Epithelial cell of proximal tubule (primary cell): ENCODE data around the gene DLG5. TPM values are rescaled to one million over a fixed set of nuclear protein-coding genes. Genes with fewer than 3 reads are reported as not detected.

ENCODE experiments used
- DNase-seq: peaks from one replicate; pipeline ENCODE4 v3.0.0-alpha.2; 2011; ENCODE audit warnings: low read depth
- H3K4me3 ChIP-seq: 2 replicates; pipeline ENCODE4 v1.5.1; 2011; ENCODE audit warnings: low read depth, mild to moderate bottlenecking, low read length
- total RNA-seq: library from RNA; depleted of rRNA; stranded (reverse); fragments of >200 nt; gene quantifications from 2 replicates; pipeline ENCODE4 v1.2.3, GENCODE V29; 2015
- TF ChIP-seq, protein P1 (sequence below): conservative IDR thresholded peaks from 2 replicates; pipeline ENCODE4 v1.5.1; 2012; ENCODE audit warnings: low read depth, mild to moderate bottlenecking, low read length

The DLG5 gene
- total RNA-seq, 1 donor from 2014 or later = 23.4 TPM

- H3K4me3 ChIP-seq = no peak overlapping the region
- no peak for DNase-seq
- TF ChIP-seq, protein P1, sequence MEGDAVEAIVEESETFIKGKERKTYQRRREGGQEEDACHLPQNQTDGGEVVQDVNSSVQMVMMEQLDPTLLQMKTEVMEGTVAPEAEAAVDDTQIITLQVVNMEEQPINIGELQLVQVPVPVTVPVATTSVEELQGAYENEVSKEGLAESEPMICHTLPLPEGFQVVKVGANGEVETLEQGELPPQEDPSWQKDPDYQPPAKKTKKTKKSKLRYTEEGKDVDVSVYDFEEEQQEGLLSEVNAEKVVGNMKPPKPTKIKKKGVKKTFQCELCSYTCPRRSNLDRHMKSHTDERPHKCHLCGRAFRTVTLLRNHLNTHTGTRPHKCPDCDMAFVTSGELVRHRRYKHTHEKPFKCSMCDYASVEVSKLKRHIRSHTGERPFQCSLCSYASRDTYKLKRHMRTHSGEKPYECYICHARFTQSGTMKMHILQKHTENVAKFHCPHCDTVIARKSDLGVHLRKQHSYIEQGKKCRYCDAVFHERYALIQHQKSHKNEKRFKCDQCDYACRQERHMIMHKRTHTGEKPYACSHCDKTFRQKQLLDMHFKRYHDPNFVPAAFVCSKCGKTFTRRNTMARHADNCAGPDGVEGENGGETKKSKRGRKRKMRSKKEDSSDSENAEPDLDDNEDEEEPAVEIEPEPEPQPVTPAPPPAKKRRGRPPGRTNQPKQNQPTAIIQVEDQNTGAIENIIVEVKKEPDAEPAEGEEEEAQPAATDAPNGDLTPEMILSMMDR = no peak
Observed at GRCh38 chr10:77970869-77971803, 44.6 kb upstream of the DLG5 start.

- no peak for DNase-seq
- no peak overlapping the region for H3K4me3 ChIP-seq
- TF ChIP-seq, protein P1 = no peak
Observed at GRCh38 chr10:77969114-77969513, 42.6 kb upstream of the DLG5 start.

- no peak for DNase-seq
- TF ChIP-seq, protein P1 = no peak
- no peak overlapping the region for H3K4me3 ChIP-seq
Observed at GRCh38 chr10:77967611-77968022, 41.1 kb upstream of the DLG5 start.

- TF ChIP-seq, protein P1 = no peak
- H3K4me3 ChIP-seq = no peak overlapping the region
- DNase-seq = no peak
Observed at GRCh38 chr10:77965294-77965693, 38.7 kb upstream of the DLG5 start.

GRCh38 chr10:77964811-77965210, 38.3 kb upstream of the DLG5 start:
- TF ChIP-seq, protein P1 = no peak
- no peak overlapping the region for H3K4me3 ChIP-seq
- DNase-seq = no peak

DNA sequence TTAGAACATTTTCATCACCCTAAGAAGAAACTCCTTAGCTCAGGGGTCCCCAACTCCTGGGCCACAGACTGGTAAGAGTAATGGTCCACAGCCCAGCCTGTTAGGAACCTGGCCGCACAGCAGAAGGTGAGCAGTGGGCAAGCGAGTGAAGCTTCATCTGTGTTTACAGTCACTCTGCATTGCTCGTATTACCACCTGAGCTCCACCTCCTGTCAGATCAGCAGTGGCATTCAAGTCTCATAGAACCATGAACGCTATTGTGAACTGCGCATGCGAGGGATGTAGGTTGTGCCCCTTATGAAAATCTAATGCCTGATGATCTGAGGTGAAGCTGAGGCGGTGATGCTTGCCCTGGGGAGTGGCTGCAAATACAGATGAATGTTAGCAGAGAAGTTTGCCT, 37.3 kb upstream of the DLG5 start:
- no peak overlapping the region for H3K4me3 ChIP-seq
- TF ChIP-seq, protein P1 = no peak
- DNase-seq = no peak
